ENCODE data around the gene ZSCAN12. TPM values are rescaled to one million over a fixed set of nuclear protein-coding genes. Genes with fewer than 3 reads are reported as not detected.

Gene ZSCAN12
- total RNA-seq, 1 experiment from 2014 or later, result 4.7 TPM

DNA sequence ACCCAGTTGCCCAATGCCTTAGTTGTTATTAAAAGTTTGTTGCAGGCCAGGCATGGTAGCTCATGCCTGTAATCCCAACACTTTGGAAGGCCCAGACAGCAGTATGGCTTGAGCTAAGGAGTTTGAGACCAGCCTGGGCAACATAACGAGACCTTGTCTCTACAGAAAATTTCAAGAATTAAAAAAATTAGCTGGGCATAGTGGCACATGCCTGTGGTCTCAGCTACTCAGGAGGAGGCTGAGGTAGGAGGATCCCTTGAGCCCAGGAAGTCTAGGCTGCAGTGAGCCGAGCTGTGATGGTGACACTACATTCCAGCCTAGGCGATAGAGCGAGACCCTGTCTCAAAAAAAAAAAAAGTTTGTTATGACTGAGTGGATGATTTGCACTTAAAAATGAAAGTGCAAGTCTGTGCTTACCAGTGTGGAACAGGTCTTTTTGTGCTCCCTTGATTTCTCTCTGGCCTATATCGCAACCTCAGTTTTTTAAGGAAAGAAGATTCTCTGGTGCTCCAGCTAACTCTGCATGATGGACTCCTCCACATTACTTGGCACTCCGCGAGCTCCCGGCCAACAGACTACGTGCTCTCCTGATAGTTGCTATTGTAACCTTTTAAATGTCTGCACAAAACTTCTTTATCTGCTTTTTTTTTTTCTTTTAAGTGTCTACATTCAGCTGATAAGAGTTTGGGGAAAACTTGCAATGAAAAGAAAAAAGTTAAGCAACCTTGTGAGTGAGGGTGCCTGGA lies 27.7 kb downstream of the ZSCAN12 start:
- no TSS peak for BruUV-seq (replicated peaks)
- no peak overlapping the region for H3K4me3 Mint-ChIP-seq (ENCODE audit: low read depth, unreplicated experiment)
- H3K9me3 Mint-ChIP-seq (ENCODE audit: low read depth, unreplicated experiment), result peaks cover 2% of the 10 kb centered on the region
- CTCF ChIA-PET, result interaction anchor here (0.7 to 1.0 kb wide), 3 partner anchors 12 to 267 kb away, joined by 4 to 7 read pairs (median 5); no protein-coding TSS in a partner anchor
- no peak overlapping the region for H3K27ac Mint-ChIP-seq (ENCODE audit: unreplicated experiment)
- H3K4me1 Mint-ChIP-seq (ENCODE audit: low read depth, unreplicated experiment), result no peaks in the 10 kb centered on the region
- intact Hi-C loops (cut with micrococcal nuclease; ENCODE audit: unreplicated experiment), result no loop called here
- no peaks in the 10 kb centered on the region for H3K27me3 Mint-ChIP-seq (ENCODE audit: unreplicated experiment)
- no peak for DNase-seq
- H3K36me3 Mint-ChIP-seq (ENCODE audit: insufficient read depth, unreplicated experiment), result no peaks in the 10 kb centered on the region
- no peak for TF ChIP-seq CTCF (IDR thresholded peaks at IDR 0.05; ENCODE audit: unreplicated experiment)

DNA sequence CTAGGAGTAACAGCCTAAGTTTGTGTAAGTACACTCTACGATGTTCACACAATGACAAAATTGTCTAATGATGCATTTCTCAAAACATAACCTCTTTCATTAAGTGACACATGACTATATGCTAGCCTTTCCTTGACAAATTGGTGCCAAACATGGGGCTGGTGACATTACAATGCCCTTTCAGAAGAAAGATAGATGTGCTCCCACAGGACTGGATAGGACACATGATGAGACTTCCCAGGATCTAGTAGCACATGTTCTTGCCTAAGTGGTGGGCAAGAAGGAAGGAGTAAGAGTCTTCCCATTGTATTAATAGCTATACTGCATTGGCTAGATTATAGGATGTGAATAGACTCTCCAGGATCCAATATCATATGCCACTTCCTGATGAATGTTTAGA lies 28.3 kb downstream of the ZSCAN12 start:
- TF ChIP-seq CTCF (IDR thresholded peaks at IDR 0.05; ENCODE audit: unreplicated experiment), result no peak
- intact Hi-C loops (cut with micrococcal nuclease; ENCODE audit: unreplicated experiment), result no loop called here
- H3K9me3 Mint-ChIP-seq (ENCODE audit: low read depth, unreplicated experiment), result peaks cover 2% of the 10 kb centered on the region
- no peaks in the 10 kb centered on the region for H3K4me1 Mint-ChIP-seq (ENCODE audit: low read depth, unreplicated experiment)
- H3K36me3 Mint-ChIP-seq (ENCODE audit: insufficient read depth, unreplicated experiment), result no peaks in the 10 kb centered on the region
- no peak overlapping the region for H3K27ac Mint-ChIP-seq (ENCODE audit: unreplicated experiment)
- CTCF ChIA-PET, result no interaction called here
- no peak for DNase-seq
- H3K27me3 Mint-ChIP-seq (ENCODE audit: unreplicated experiment), result no peaks in the 10 kb centered on the region
- TSS peak; percentile 11 for BruUV-seq (replicated peaks)
- H3K4me3 Mint-ChIP-seq (ENCODE audit: low read depth, unreplicated experiment), result no peak overlapping the region

- CTCF ChIA-PET, result no interaction called here
- Mint-ChIP-seq H3K27me3 (ENCODE audit: unreplicated experiment) (no peaks in the 10 kb centered on the region), H3K9me3 (ENCODE audit: low read depth, unreplicated experiment) (peaks cover 6% of the 10 kb centered on the region), H3K4me1 (ENCODE audit: low read depth, unreplicated experiment) (no peaks in the 10 kb centered on the region), H3K36me3 (ENCODE audit: insufficient read depth, unreplicated experiment) (peaks cover 1% of the 10 kb centered on the region), H3K4me3 (ENCODE audit: low read depth, unreplicated experiment) (no peak overlapping the region), H3K27ac (ENCODE audit: unreplicated experiment) (no peak overlapping the region)
- intact Hi-C loops (cut with micrococcal nuclease; ENCODE audit: unreplicated experiment), result no loop called here
- BruUV-seq (replicated peaks), result no TSS peak
- no peak for DNase-seq
- no peak for TF ChIP-seq CTCF (IDR thresholded peaks at IDR 0.05; ENCODE audit: unreplicated experiment)
Measured at GRCh38 chr6:28370440-28370839, 29.1 kb downstream of the ZSCAN12 start.

GRCh38 chr6:28369463-28369862 lies 30.1 kb downstream of the ZSCAN12 start:
- Mint-ChIP-seq H3K9me3 (ENCODE audit: low read depth, unreplicated experiment) (peaks cover 12% of the 10 kb centered on the region), H3K4me1 (ENCODE audit: low read depth, unreplicated experiment) (no peaks in the 10 kb centered on the region), H3K27ac (ENCODE audit: unreplicated experiment) (no peak overlapping the region), H3K27me3 (ENCODE audit: unreplicated experiment) (no peaks in the 10 kb centered on the region), H3K4me3 (ENCODE audit: low read depth, unreplicated experiment) (no peak overlapping the region), H3K36me3 (ENCODE audit: insufficient read depth, unreplicated experiment) (peaks cover 6% of the 10 kb centered on the region)
- CTCF ChIA-PET, result no interaction called here
- no peak for TF ChIP-seq CTCF (IDR thresholded peaks at IDR 0.05; ENCODE audit: unreplicated experiment)
- BruUV-seq (replicated peaks), result no TSS peak
- DNase-seq, result no peak
- intact Hi-C loops (cut with micrococcal nuclease; ENCODE audit: unreplicated experiment), result no loop called here

Data from Calu3 (cell line).